Natural killer cell (primary cell): Measurements from ENCODE around the gene SEC61B. TPM values are rescaled to one million over a fixed set of nuclear protein-coding genes. Genes with fewer than 3 reads are reported as not detected.
A peak's percentile ranks its signal among the peaks of the same experiment; 100 is the strongest.

ENCODE experiments used
- ATAC-seq, 3 donors: fragments of 150-1000 bp in 2 of 3; fragments of 200-7000 bp in 1 of 3; cut with Tn5 transposase; 1 replicate in 1 of 3; 2 replicates in 2 of 3; pipeline ENCODE4 v1.10.0; 2021; ENCODE audit warnings: mild to moderate bottlenecking in 2 of 3, moderate library complexity in 2 of 3
- DNase-seq, 2 donors: peaks; one replicate each; pipeline versions ENCODE4 v3.0.0 to v3.0.0-alpha.2; 2013 to 2021; ENCODE audit warnings: mixed read lengths in 1 of 2
- H3K27ac ChIP-seq: one replicate; pipeline ENCODE4 v1.5.1; 2013; ENCODE audit warnings: mild to moderate bottlenecking, low read length
- H3K27me3 ChIP-seq: one replicate; pipeline ENCODE4 v1.6.1; 2013; ENCODE audit warnings: low read length; ENCODE audit not compliant: control insufficient read depth, insufficient read depth
- H3K36me3 ChIP-seq: one replicate; pipeline ENCODE4 v1.6.1; 2013; ENCODE audit warnings: low read length; ENCODE audit not compliant: control insufficient read depth, insufficient read depth
- H3K4me1 ChIP-seq: one replicate; pipeline ENCODE4 v1.6.1; 2013; ENCODE audit warnings: low read length; ENCODE audit not compliant: control insufficient read depth, insufficient read depth
- H3K4me3 ChIP-seq: one replicate; pipeline ENCODE4 v1.5.1; 2013; ENCODE audit warnings: low read length
- H3K9me3 ChIP-seq: one replicate; pipeline ENCODE4 v1.6.1; 2013; ENCODE audit warnings: low read length; ENCODE audit not compliant: control insufficient read depth, insufficient read depth
- H3K27ac Mint-ChIP-seq, 2 donors: one replicate each; pipeline ENCODE4 v1.8.0; 2022; ENCODE audit warnings: mild to moderate bottlenecking in 2 of 2, mixed read lengths in 2 of 2, moderate library complexity in 1 of 2
- H3K27me3 Mint-ChIP-seq, 2 donors: one replicate each; pipeline ENCODE4 v1.8.0; 2022; ENCODE audit warnings: low read depth in 2 of 2, mixed read lengths in 2 of 2
- H3K36me3 Mint-ChIP-seq: one replicate; pipeline ENCODE4 v1.8.0; 2022; ENCODE audit warnings: mixed read lengths
- H3K4me1 Mint-ChIP-seq, 2 donors: one replicate each; pipeline ENCODE4 v1.8.0; 2022; ENCODE audit warnings: mixed read lengths in 2 of 2
- H3K4me3 Mint-ChIP-seq: one replicate; pipeline ENCODE4 v1.8.0; 2022; ENCODE audit warnings: mild to moderate bottlenecking, moderate library complexity, mixed read lengths
- H3K9me3 Mint-ChIP-seq, 2 donors: one replicate each; pipeline ENCODE4 v1.8.0; 2022; ENCODE audit warnings: mixed read lengths in 2 of 2
- CTCF ChIP-seq: fragments of 200-600 bp; IDR thresholded peaks from one replicate; pipeline ENCODE4 v1.8.0; 2022; ENCODE audit warnings: antibody characterized with exemption
- WGBS: methylation state at CpG from one replicate; pipeline ENCODE4 v1.1.7; 2013; ENCODE audit warnings: missing lambda C conversion rate; ENCODE audit not compliant: insufficient coverage; 5-methylcytosine and 5-hydroxymethylcytosine counted together
- intact Hi-C: fragments of 100-400 bp; cut with micrococcal nuclease; formaldehyde crosslinking; loops from one replicate; pipeline ENCODE4 v1.14.2; 2022
- total RNA-seq, 4 donors: library from RNA; stranded (reverse); fragments of 120-200 nt in 1 of 4; gene quantifications; one replicate each; pipeline versions ENCODE4 v1.2.3 to v1.2.4, GENCODE V29; 2013 to 2022

Gene SEC61B
- total RNA-seq, 3 donors from 2014 or later (not counting 1 experiment from before 2014, with no cell fraction given): 78.9 to 95.1 (median 93.8) TPM

- H3K36me3 ChIP-seq: no peaks in the 10 kb centered on the region
- Mint-ChIP-seq H3K36me3 (no peaks in the 10 kb centered on the region), H3K9me3 (no peaks in the 10 kb centered on the region), H3K4me3 (no peak overlapping the region), H3K27ac (no peak overlapping the region), H3K27me3 (peaks cover 0 to 2% of the 10 kb centered on the region in 2 donors), H3K4me1 (peaks cover 6 to 11% of the 10 kb centered on the region in 2 donors)
- H3K4me3 ChIP-seq: no peak overlapping the region
- 87% methylated on average over 5 of the region's 8 CpGs for WGBS
- peaks cover 14% of the 10 kb centered on the region for H3K4me1 ChIP-seq
- DNase-seq (no peak), ATAC-seq (no peak)
- H3K27ac ChIP-seq: no peak overlapping the region
- no peaks in the 10 kb centered on the region for H3K27me3 ChIP-seq
- intact Hi-C loops: no loop called here
- TF ChIP-seq CTCF: no peak
- no peaks in the 10 kb centered on the region for H3K9me3 ChIP-seq
Measured at GRCh38 chr9:99177576-99178366, 44.3 kb upstream of the SEC61B start.

GRCh38 chr9:99178912-99179872, 42.9 kb upstream of the SEC61B start:
- ATAC-seq (no peak), DNase-seq (no peak)
- Histone ChIP-seq H3K27me3 (no peaks in the 10 kb centered on the region), H3K36me3 (no peaks in the 10 kb centered on the region), H3K4me1 (peaks cover 16% of the 10 kb centered on the region), H3K9me3 (no peaks in the 10 kb centered on the region), H3K4me3 (no peak overlapping the region), H3K27ac (no peak overlapping the region)
- Mint-ChIP-seq H3K4me3 (no peak overlapping the region), H3K27me3 (peaks cover 0 to 2% of the 10 kb centered on the region in 2 donors), H3K36me3 (no peaks in the 10 kb centered on the region), H3K9me3 (no peaks in the 10 kb centered on the region), H3K27ac (no peak overlapping the region), H3K4me1 (peaks cover 6 to 11% of the 10 kb centered on the region in 2 donors)
- 88% methylated on average over 17 of the region's 17 CpGs for WGBS
- TF ChIP-seq CTCF: no peak
- intact Hi-C loops: no loop called here

- TF ChIP-seq CTCF: no peak
- Mint-ChIP-seq H3K9me3 (no peaks in the 10 kb centered on the region), H3K27ac (peak overlapping the region in 1 of 2 donors; percentile 69), H3K27me3 (peaks cover 0 to 2% of the 10 kb centered on the region in 2 donors), H3K36me3 (no peaks in the 10 kb centered on the region), H3K4me1 (peaks cover 16 to 17% of the 10 kb centered on the region in 2 donors), H3K4me3 (no peak overlapping the region)
- H3K27ac ChIP-seq: no peak overlapping the region
- H3K4me3 ChIP-seq: no peak overlapping the region
- ATAC-seq (no peak), DNase-seq (no peak)
- no peaks in the 10 kb centered on the region for H3K36me3 ChIP-seq
- intact Hi-C loops: no loop called here
- no peaks in the 10 kb centered on the region for H3K27me3 ChIP-seq
- WGBS: 80% methylated on average over 1 of the region's 1 CpG
- H3K9me3 ChIP-seq: no peaks in the 10 kb centered on the region
- H3K4me1 ChIP-seq: peaks cover 26% of the 10 kb centered on the region
Measured at GRCh38 chr9:99180199-99180598, 41.9 kb upstream of the SEC61B start.
